Activated CD4-positive, CD25-positive, alpha-beta regulatory T cell (primary cell): ENCODE results near the gene WDFY4.

Source experiments
- DNase-seq, 4 experiments: peaks; one replicate each; lab custom pipeline; 2025; lab: John Stamatoyannopoulos, UW

WDFY4 gene

GRCh38 chr10:48880016-48880705 is 195.5 kb downstream of the WDFY4 start:
- DNase-seq, result no peak

GRCh38 chr10:48881937-48882336 is 197.3 kb downstream of the WDFY4 start:
- DNase-seq, result no peak

- no peak for DNase-seq
Observed at GRCh38 chr10:48882881-48883280, 198.2 kb downstream of the WDFY4 start.

GRCh38 chr10:48883701-48884100 is 199.0 kb downstream of the WDFY4 start:
- DNase-seq, result no peak

GRCh38 chr10:48884179-48885045 is 199.7 kb downstream of the WDFY4 start:
- DNase-seq, result no peak

- no peak for DNase-seq
Observed at GRCh38 chr10:48885376-48885775, 200.7 kb downstream of the WDFY4 start.

GRCh38 chr10:48887982-48888381 is 203.3 kb downstream of the WDFY4 start:
- no peak for DNase-seq

GRCh38 chr10:48890888-48891850 is 206.5 kb downstream of the WDFY4 start:
- no peak for DNase-seq

- DNase-seq, result no peak
Observed at GRCh38 chr10:48894911-48895802, 210.5 kb downstream of the WDFY4 start.

- DNase-seq, result no peak
Observed at GRCh38 chr10:48895803-48896195, 211.1 kb downstream of the WDFY4 start.

- no peak for DNase-seq
Observed at GRCh38 chr10:48896756-48897440, 212.2 kb downstream of the WDFY4 start.

- DNase-seq, result no peak
Observed at GRCh38 chr10:48897441-48897790, 212.7 kb downstream of the WDFY4 start.

- DNase-seq, result no peak
Observed at GRCh38 chr10:48898426-48898825, 213.8 kb downstream of the WDFY4 start.

GRCh38 chr10:48899781-48900180 is 215.1 kb downstream of the WDFY4 start:
- DNase-seq, result no peak

- no peak for DNase-seq
Observed at GRCh38 chr10:48900371-48900801, 215.7 kb downstream of the WDFY4 start.

- no peak for DNase-seq
Observed at GRCh38 chr10:48901319-48901718, 216.6 kb downstream of the WDFY4 start.

- DNase-seq, result no peak
Observed at GRCh38 chr10:48902096-48902495, 217.4 kb downstream of the WDFY4 start.

GRCh38 chr10:48903151-48903550 is 218.5 kb downstream of the WDFY4 start:
- DNase-seq, result no peak

GRCh38 chr10:48904861-48905260 is 220.2 kb downstream of the WDFY4 start:
- DNase-seq, result no peak

- DNase-seq, result no peak
Observed at GRCh38 chr10:48905311-48905710, 220.6 kb downstream of the WDFY4 start.

- no peak for DNase-seq
Observed at GRCh38 chr10:48906841-48907240, 222.2 kb downstream of the WDFY4 start.
